Transverse colon (tissue), 4 donors: Measurements from ENCODE around the gene MTX2. TPM values are rescaled to one million over a fixed set of nuclear protein-coding genes. Genes with fewer than 3 reads are reported as not detected.

Experiments
- DNase-seq: peaks from one replicate; pipeline ENCODE4 v3.0.0-alpha.2; 2019
- H3K27ac ChIP-seq, 4 donors: fragments of 200-600 bp; sonication (generic); 2 replicates each; pipeline ENCODE4 v1.5.1; 2016 to 2018; ENCODE audit warnings: inconsistent platforms in 4 of 4
- H3K27me3 ChIP-seq: fragments of 200-600 bp; sonication (generic); 2 replicates; pipeline ENCODE4 v1.5.1; 2017; ENCODE audit warnings: inconsistent platforms
- H3K36me3 ChIP-seq, 4 donors: fragments of 200-600 bp; sonication (generic); 2 replicates each; pipeline ENCODE4 v1.5.1; 2017 to 2019; ENCODE audit warnings: inconsistent platforms in 4 of 4
- H3K4me1 ChIP-seq, 4 donors: fragments of 200-600 bp; sonication (generic); 2 replicates each; pipeline ENCODE4 v1.5.1; 2017 to 2020; ENCODE audit warnings: inconsistent platforms in 4 of 4
- H3K4me3 ChIP-seq, 4 donors: fragments of 200-600 bp; sonication (generic); 1 replicate in 1 of 4; 2 replicates in 3 of 4; pipeline versions ENCODE4 v1.5.1 to v1.6.1; 2017 to 2019; ENCODE audit warnings: inconsistent platforms in 4 of 4
- H3K9me3 ChIP-seq, 2 donors: fragments of 200-600 bp; sonication (generic); 2 replicates each; pipeline ENCODE4 v1.5.1; 2017 to 2019; ENCODE audit warnings: inconsistent platforms in 2 of 2
- CTCF ChIP-seq, 5 experiments: fragments of 200-600 bp in 3 of 5; fragments of 450-650 bp in 2 of 5; sonication (generic) in 3 of 5; IDR thresholded peaks; 1 replicate in 2 of 5; 2 replicates in 3 of 5; pipeline ENCODE4 v1.5.1; 2016 to 2017; ENCODE audit warnings: antibody characterized with exemption in 5 of 5, inconsistent platforms in 3 of 5, mild to moderate bottlenecking in 2 of 5, moderate library complexity in 1 of 5
- EP300 ChIP-seq: sonication (generic); formaldehyde crosslinking; IDR thresholded peaks from one replicate; pipeline ENCODE4 v1.6.1; 2017; ENCODE audit warnings: antibody characterized with exemption, low read depth
- POLR2A ChIP-seq: fragments of 450-650 bp; IDR thresholded peaks from one replicate; pipeline ENCODE4 v1.6.1; 2016; ENCODE audit warnings: antibody characterized with exemption, mild to moderate bottlenecking, moderate library complexity
- POLR2AphosphoS5 ChIP-seq, 3 donors: sonication (generic); formaldehyde crosslinking; IDR thresholded peaks; one replicate each; pipeline ENCODE4 v1.6.1; 2016; ENCODE audit warnings: antibody characterized with exemption in 3 of 3
- WGBS, 2 donors: methylation state at CpG; one replicate each; pipeline ENCODE4 v1.1.5; 2018; ENCODE audit warnings: low coverage in 1 of 2; 5-methylcytosine and 5-hydroxymethylcytosine counted together
- in situ Hi-C, 4 donors: fragments of 200-750 bp; cut with MboI; loops; one replicate each; pipeline versions ENCODE4 v1.15.0 to v1.15.1; 2017; ENCODE audit warnings: low sequenced_read_pairs in 3 of 4, low pct_ligation_motif_present in 1 of 4, low pct_unique_long_range_greater_than_20kb in 1 of 4
- intact Hi-C: fragments of 100-400 bp; cut with DNase I; formaldehyde crosslinking; loops from one replicate; pipeline ENCODE4 v1.15.1; 2023; ENCODE audit warnings: low total_unique reads
- total RNA-seq, 4 donors: library from RNA; depleted of rRNA; stranded (reverse); fragments of >200 nt; gene quantifications; one replicate each; pipeline ENCODE4 v1.1.0, GENCODE V29; 2016

MTX2 gene
- total RNA-seq, 4 donors from 2014 or later = 3.8 to 43.6 (median 28.6) TPM

GRCh38 chr2:176328149-176328548 is 58.9 kb downstream of the MTX2 start:
- DNase-seq = no peak
- TF ChIP-seq CTCF (IDR thresholded peaks at IDR 0.05) (no peak), POLR2A (no peak), POLR2AphosphoS5 (IDR thresholded peaks at IDR 0.05) (no peak), EP300 (no peak)
- no peak overlapping the region for H3K27ac ChIP-seq
- in situ Hi-C loops = no loop called here
- peaks cover 0 to 19% (median 8%) of the 10 kb centered on the region in 4 donors for H3K36me3 ChIP-seq
- no peaks in the 10 kb centered on the region for H3K9me3 ChIP-seq
- WGBS, 2 donors = 68 to 91% methylated on average over 3 of the region's 3 CpGs
- H3K27me3 ChIP-seq = no peaks in the 10 kb centered on the region
- H3K4me1 ChIP-seq = peaks cover 0 to 27% (median 9%) of the 10 kb centered on the region in 4 donors
- intact Hi-C loops = no loop called here
- no peak overlapping the region for H3K4me3 ChIP-seq

- in situ Hi-C loops = no loop called here
- H3K36me3 ChIP-seq = peaks cover 0 to 19% (median 8%) of the 10 kb centered on the region in 4 donors
- no peak overlapping the region for H3K27ac ChIP-seq
- TF ChIP-seq CTCF (IDR thresholded peaks at IDR 0.05) (no peak), POLR2AphosphoS5 (IDR thresholded peaks at IDR 0.05) (no peak), EP300 (no peak), POLR2A (no peak)
- no peaks in the 10 kb centered on the region for H3K9me3 ChIP-seq
- DNase-seq = no peak
- intact Hi-C loops = no loop called here
- no peak overlapping the region for H3K4me3 ChIP-seq
- H3K27me3 ChIP-seq = no peaks in the 10 kb centered on the region
- peaks cover 0 to 5% (median 1%) of the 10 kb centered on the region in 4 donors for H3K4me1 ChIP-seq
- 100% methylated on average over 1 of the region's 1 CpG for WGBS, 2 donors
These were observed 61.4 kb downstream of the MTX2 start for GRCh38 chr2:176330612-176331011.

- Histone ChIP-seq H3K4me3 (no peak overlapping the region), H3K27me3 (no peaks in the 10 kb centered on the region), H3K36me3 (peaks cover 0 to 19% (median 8%) of the 10 kb centered on the region in 4 donors), H3K27ac (no peak overlapping the region), H3K4me1 (no peaks in the 10 kb centered on the region), H3K9me3 (no peaks in the 10 kb centered on the region)
- WGBS, 2 donors = 98 to 100% methylated on average over 1 of the region's 1 CpG
- intact Hi-C loops = no loop called here
- in situ Hi-C loops = no loop called here
- TF ChIP-seq POLR2AphosphoS5 (IDR thresholded peaks at IDR 0.05) (no peak), EP300 (no peak), CTCF (IDR thresholded peaks at IDR 0.05) (no peak), POLR2A (no peak)
- DNase-seq = no peak
These were observed 62.4 kb downstream of the MTX2 start for GRCh38 chr2:176331646-176332045.

GRCh38 chr2:176334729-176335128 is 65.5 kb downstream of the MTX2 start:
- Histone ChIP-seq H3K4me1 (no peaks in the 10 kb centered on the region), H3K4me3 (no peak overlapping the region), H3K27ac (no peak overlapping the region), H3K27me3 (no peaks in the 10 kb centered on the region), H3K9me3 (no peaks in the 10 kb centered on the region), H3K36me3 (peaks cover 0 to 13% (median 3%) of the 10 kb centered on the region in 4 donors)
- intact Hi-C loops = no loop called here
- no peak for TF ChIP-seq POLR2AphosphoS5 (IDR thresholded peaks at IDR 0.05)
- TF ChIP-seq EP300 = no peak
- TF ChIP-seq CTCF (IDR thresholded peaks at IDR 0.05) = no peak
- TF ChIP-seq POLR2A = no peak
- 97 to 100% methylated on average over 1 of the region's 1 CpG for WGBS, 2 donors
- in situ Hi-C loops = no loop called here
- DNase-seq = no peak
